ENCODE data around the gene ZNF576. TPM values are rescaled to one million over a fixed set of nuclear protein-coding genes. Genes with fewer than 3 reads are reported as not detected.
"Not testable (repeated sequence)": the region's sequence is repeated elsewhere in the genome, so short reads cannot be mapped to it uniquely, and the experiment has no call there.

The ZNF576 gene
- polyA plus RNA-seq, 3 donors = 9.6 to 11.3 (median 10.1) TPM

- no peak for DNase-seq (ENCODE audit: low read depth in 3 of 3, low spot score in 2 of 3)
These were observed 47.8 kb downstream of the ZNF576 start for GRCh38 chr19:43644181-43644580.

- no peak for DNase-seq (ENCODE audit: low read depth in 3 of 3, low spot score in 2 of 3)
These were observed 52.2 kb downstream of the ZNF576 start for GRCh38 chr19:43648633-43649032.

- no peak for DNase-seq (ENCODE audit: low read depth in 3 of 3, low spot score in 2 of 3)
These were observed 53.1 kb downstream of the ZNF576 start for GRCh38 chr19:43649514-43649913.

DNA sequence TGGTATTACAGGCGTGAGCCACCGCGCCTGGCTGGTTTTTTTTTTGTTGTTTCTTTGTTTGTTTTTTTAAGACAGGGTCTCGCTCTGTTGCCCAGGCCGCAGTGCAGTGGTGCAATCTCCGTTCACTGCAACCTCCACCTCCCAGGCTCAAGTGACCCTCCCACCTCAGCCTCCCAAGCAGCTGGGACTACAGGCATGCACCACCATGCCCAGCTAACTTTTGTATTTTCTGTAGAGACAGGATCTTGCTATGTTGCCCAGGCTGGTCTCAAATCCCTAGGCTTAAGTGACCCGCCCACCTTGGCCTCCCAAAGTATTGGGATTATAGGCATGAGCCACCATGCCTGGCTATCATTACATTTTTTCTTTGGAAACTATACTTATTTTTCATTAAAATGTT is 53.9 kb downstream of the ZNF576 start:
- not testable (repeated sequence) for DNase-seq (ENCODE audit: low read depth in 3 of 3, low spot score in 2 of 3)

Other genes with a start within 250 kb of the ZNF576 start
- gene CD177, start 242.9 kb upstream of the ZNF576 start, polyA plus RNA-seq (ENCODE audit: insufficient read length in 3 of 3) = under 1 TPM in 2 of 3 donors, not detected in 1; 0.28 to 0.40 TPM
- gene TEX101, start 181.7 kb upstream of the ZNF576 start, polyA plus RNA-seq (ENCODE audit: insufficient read length in 3 of 3) = not detected
- 1 to 10 TPM; 1.2 to 1.9 (median 1.3) TPM for gene LYPD3, start 131.0 kb upstream of the ZNF576 start, polyA plus RNA-seq (ENCODE audit: insufficient read length in 3 of 3)
- 1 to 10 TPM; 5.0 to 6.9 (median 5.6) TPM for gene PHLDB3, start 91.8 kb upstream of the ZNF576 start, polyA plus RNA-seq (ENCODE audit: insufficient read length in 3 of 3)
- 10 to 100 TPM; 24.2 to 28.1 (median 27.9) TPM for gene ETHE1, start 69.4 kb upstream of the ZNF576 start, polyA plus RNA-seq (ENCODE audit: insufficient read length in 3 of 3)
- gene ZNF575, start 63.4 kb upstream of the ZNF576 start, polyA plus RNA-seq (ENCODE audit: insufficient read length in 3 of 3) = 1 to 10 TPM; 1.4 to 1.5 (median 1.4) TPM
- 10 to 100 TPM; 56.4 to 66.0 (median 59.1) TPM for gene XRCC1, start 21.1 kb upstream of the ZNF576 start, polyA plus RNA-seq (ENCODE audit: insufficient read length in 3 of 3)
- 10 to 100 TPM; 17.8 to 19.2 (median 17.9) TPM for gene PINLYP, start 20.8 kb upstream of the ZNF576 start, polyA plus RNA-seq (ENCODE audit: insufficient read length in 3 of 3)
- 10 to 100 TPM; 12.7 to 13.8 (median 12.9) TPM for gene IRGQ, start 461 bp upstream of the ZNF576 start, polyA plus RNA-seq (ENCODE audit: insufficient read length in 3 of 3)
- under 1 TPM; 0.59 to 0.80 (median 0.67) TPM for gene SRRM5, start 15.5 kb downstream of the ZNF576 start, polyA plus RNA-seq (ENCODE audit: insufficient read length in 3 of 3)
- gene ZNF428, start 23.0 kb downstream of the ZNF576 start, polyA plus RNA-seq (ENCODE audit: insufficient read length in 3 of 3) = 10 to 100 TPM; 82.2 to 90.6 (median 86.1) TPM
- 10 to 100 TPM; 43.1 to 50.6 (median 44.2) TPM for gene CADM4, start 43.3 kb downstream of the ZNF576 start, polyA plus RNA-seq (ENCODE audit: insufficient read length in 3 of 3)
- gene PLAUR, start 73.6 kb downstream of the ZNF576 start, polyA plus RNA-seq (ENCODE audit: insufficient read length in 3 of 3) = 1 to 10 TPM; 6.0 to 8.4 (median 6.3) TPM
- gene IRGC, start 119.5 kb downstream of the ZNF576 start, polyA plus RNA-seq (ENCODE audit: insufficient read length in 3 of 3) = not detected
- gene SMG9, start 158.4 kb downstream of the ZNF576 start, polyA plus RNA-seq (ENCODE audit: insufficient read length in 3 of 3) = 10 to 100 TPM; 36.9 to 40.5 (median 37.4) TPM
- gene KCNN4, start 184.4 kb downstream of the ZNF576 start, polyA plus RNA-seq (ENCODE audit: insufficient read length in 3 of 3) = 1 to 10 TPM in 2 of 3 donors, under 1 TPM in 1; 0.97 to 1.8 (median 1.5) TPM
- under 1 TPM; 0.42 to 0.71 (median 0.47) TPM for gene LYPD5, start 205.9 kb downstream of the ZNF576 start, polyA plus RNA-seq (ENCODE audit: insufficient read length in 3 of 3)
- gene ZNF283, start 230.7 kb downstream of the ZNF576 start, polyA plus RNA-seq (ENCODE audit: insufficient read length in 3 of 3) = 10 to 100 TPM; 11.4 to 14.8 (median 14.5) TPM